Neural crest cell (in vitro differentiated cells): ENCODE data around the gene PHEX. TPM values are rescaled to one million over a fixed set of nuclear protein-coding genes. Genes with fewer than 3 reads are reported as not detected.
"Not testable (repeated sequence)": the region's sequence is repeated elsewhere in the genome, so short reads cannot be mapped to it uniquely, and the experiment has no call there.

Experiments used
- DNase-seq: peaks from one replicate; pipeline ENCODE4 v3.0.0; 2021; ENCODE audit warnings: low read depth, mixed read lengths, low spot score
- H3K27ac Mint-ChIP-seq: one replicate; pipeline ENCODE4 v1.8.0; 2021; ENCODE audit warnings: mild to moderate bottlenecking, mixed read lengths; ENCODE audit not compliant: unreplicated experiment
- H3K27me3 Mint-ChIP-seq: 2 replicates; pipeline ENCODE4 v1.8.0; 2021; ENCODE audit warnings: low read depth, mild to moderate bottlenecking, mixed read lengths
- H3K36me3 Mint-ChIP-seq: 2 replicates; pipeline ENCODE4 v1.8.0; 2021; ENCODE audit warnings: low read depth, mild to moderate bottlenecking, mixed read lengths
- H3K4me1 Mint-ChIP-seq: 2 replicates; pipeline ENCODE4 v1.8.0; 2021; ENCODE audit warnings: mixed read lengths
- H3K4me3 Mint-ChIP-seq: one replicate; pipeline ENCODE4 v1.8.0; 2021; ENCODE audit warnings: mild to moderate bottlenecking, mixed read lengths
- H3K9me3 Mint-ChIP-seq: 2 replicates; pipeline ENCODE4 v1.8.0; 2021; ENCODE audit warnings: mixed read lengths
- total RNA-seq: library from RNA; stranded (reverse); gene quantifications from 2 replicates; pipeline ENCODE4 v1.2.1, GENCODE V29; 2021
- TF ChIP-seq, protein P1 (sequence below): fragments of 200-600 bp; sonication (generic); conservative IDR thresholded peaks from 2 replicates; pipeline ENCODE4 v1.5.0; 2021; ENCODE audit warnings: antibody characterized with exemption, mild to moderate bottlenecking

Gene PHEX
- total RNA-seq, 1 donor from 2014 or later: 0.47 TPM

DNA sequence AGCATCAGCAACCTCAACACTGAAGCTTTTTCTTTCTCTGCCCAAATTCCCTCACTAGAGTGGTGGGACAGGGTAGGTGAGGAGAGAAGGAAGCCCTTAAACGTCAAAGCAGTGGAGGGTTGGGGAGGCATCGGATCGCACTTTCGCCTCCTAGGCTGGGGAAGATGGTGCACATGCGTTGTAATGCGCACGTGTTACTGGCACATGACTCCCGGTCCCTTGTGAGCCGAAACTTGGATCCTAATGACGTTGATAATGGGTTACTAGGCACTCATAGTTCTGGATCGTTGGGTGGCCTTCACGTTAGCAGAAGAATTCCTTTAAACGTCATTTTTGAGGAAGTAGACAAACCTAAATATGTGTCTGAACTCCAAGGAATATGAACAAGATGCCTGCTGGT is 240.5 kb downstream of the PHEX start, which contains the start of gene CBLL2:
CBLL2 (plus strand) TSS at position 301 of the 400 bp plus-strand sequence; CDS start at position 380, 79 bp downstream.
- no peaks in the 10 kb centered on the region for H3K27me3 Mint-ChIP-seq
- DNase-seq: no peak
- TF ChIP-seq, protein P1, sequence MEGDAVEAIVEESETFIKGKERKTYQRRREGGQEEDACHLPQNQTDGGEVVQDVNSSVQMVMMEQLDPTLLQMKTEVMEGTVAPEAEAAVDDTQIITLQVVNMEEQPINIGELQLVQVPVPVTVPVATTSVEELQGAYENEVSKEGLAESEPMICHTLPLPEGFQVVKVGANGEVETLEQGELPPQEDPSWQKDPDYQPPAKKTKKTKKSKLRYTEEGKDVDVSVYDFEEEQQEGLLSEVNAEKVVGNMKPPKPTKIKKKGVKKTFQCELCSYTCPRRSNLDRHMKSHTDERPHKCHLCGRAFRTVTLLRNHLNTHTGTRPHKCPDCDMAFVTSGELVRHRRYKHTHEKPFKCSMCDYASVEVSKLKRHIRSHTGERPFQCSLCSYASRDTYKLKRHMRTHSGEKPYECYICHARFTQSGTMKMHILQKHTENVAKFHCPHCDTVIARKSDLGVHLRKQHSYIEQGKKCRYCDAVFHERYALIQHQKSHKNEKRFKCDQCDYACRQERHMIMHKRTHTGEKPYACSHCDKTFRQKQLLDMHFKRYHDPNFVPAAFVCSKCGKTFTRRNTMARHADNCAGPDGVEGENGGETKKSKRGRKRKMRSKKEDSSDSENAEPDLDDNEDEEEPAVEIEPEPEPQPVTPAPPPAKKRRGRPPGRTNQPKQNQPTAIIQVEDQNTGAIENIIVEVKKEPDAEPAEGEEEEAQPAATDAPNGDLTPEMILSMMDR: no peak
- H3K4me1 Mint-ChIP-seq: no peaks in the 10 kb centered on the region
- peaks cover 12% of the 10 kb centered on the region for H3K9me3 Mint-ChIP-seq
- H3K4me3 Mint-ChIP-seq: no peak within 1 kb of the TSS
- no peak within 1 kb of the TSS for H3K27ac Mint-ChIP-seq
- peaks cover 3% of the 10 kb centered on the region for H3K36me3 Mint-ChIP-seq

DNA sequence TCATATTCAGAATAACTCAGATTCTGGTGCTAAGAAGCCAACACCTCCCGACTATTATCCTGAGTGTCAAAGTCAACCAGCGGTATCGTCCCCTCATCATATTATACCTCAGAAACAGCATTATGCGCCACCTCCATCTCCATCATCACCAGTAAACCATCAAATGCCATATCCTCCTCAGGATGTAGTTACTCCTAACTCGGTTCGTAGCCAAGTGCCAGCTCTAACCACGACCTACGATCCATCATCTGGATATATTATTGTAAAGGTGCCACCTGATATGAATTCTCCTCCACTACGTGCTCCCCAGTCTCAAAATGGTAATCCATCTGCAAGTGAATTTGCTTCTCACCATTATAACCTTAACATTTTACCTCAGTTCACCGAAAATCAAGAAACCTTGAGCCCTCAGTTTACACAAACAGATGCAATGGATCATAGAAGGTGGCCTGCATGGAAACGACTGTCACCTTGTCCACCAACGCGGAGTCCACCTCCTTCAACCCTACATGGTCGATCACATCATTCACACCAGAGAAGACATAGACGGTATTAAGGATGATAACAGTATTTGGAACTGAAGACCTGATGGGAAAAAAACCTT is 241.7 kb downstream of the PHEX start:
- no peak for DNase-seq
- H3K36me3 Mint-ChIP-seq: peaks cover 3% of the 10 kb centered on the region
- H3K27ac Mint-ChIP-seq: no peak overlapping the region
- H3K27me3 Mint-ChIP-seq: peaks cover 3% of the 10 kb centered on the region
- no peak overlapping the region for H3K4me3 Mint-ChIP-seq
- H3K4me1 Mint-ChIP-seq: no peaks in the 10 kb centered on the region
- TF ChIP-seq, protein P1: no peak
- H3K9me3 Mint-ChIP-seq: peaks cover 14% of the 10 kb centered on the region

DNA sequence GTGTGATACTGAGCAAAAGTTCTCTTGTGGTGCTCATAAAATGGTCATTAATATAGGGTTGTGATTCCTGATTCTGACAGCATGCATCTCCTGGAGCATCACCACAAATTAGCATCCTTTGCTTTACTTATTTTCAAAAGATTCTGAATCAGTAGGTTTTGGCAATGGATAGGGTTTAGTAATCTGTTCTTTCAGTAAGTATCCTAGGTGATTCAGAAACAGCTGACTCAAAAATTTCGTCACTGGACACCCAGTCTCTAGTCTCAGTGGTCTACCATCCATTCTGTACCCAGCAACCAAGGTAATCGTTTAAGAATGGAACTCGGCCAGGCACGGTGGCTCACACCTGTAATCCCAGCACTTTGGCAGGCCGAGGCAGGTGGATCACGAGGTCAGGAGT is 244.7 kb downstream of the PHEX start:
- Mint-ChIP-seq H3K4me1 (no peaks in the 10 kb centered on the region), H3K9me3 (peaks cover 12% of the 10 kb centered on the region), H3K27ac (no peak overlapping the region), H3K36me3 (no peaks in the 10 kb centered on the region), H3K4me3 (no peak overlapping the region), H3K27me3 (peaks cover 3% of the 10 kb centered on the region)
- TF ChIP-seq, protein P1: no peak
- no peak for DNase-seq

DNA sequence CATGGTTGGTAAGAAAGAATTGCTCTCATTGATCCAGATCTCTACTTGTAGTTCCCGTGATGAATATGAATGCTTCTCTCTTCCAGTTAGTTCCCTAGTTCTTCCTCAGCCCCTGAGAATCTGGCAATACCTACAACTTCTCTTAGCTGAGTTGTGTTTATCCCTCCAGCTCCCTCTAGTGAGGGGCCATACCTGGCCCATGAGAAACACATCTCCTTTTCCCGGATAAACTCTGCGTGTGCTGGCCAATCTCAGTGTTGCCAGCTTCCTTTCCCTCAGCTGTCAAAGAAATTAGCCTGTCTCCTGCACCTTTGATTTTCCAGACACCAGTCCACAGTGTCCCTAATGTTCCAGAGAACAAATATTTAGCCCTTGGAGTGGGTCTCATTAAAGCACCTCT is 246.2 kb downstream of the PHEX start:
- no peaks in the 10 kb centered on the region for H3K4me1 Mint-ChIP-seq
- peaks cover 16% of the 10 kb centered on the region for H3K9me3 Mint-ChIP-seq
- H3K4me3 Mint-ChIP-seq: no peak overlapping the region
- H3K36me3 Mint-ChIP-seq: no peaks in the 10 kb centered on the region
- DNase-seq: no peak
- H3K27me3 Mint-ChIP-seq: peaks cover 3% of the 10 kb centered on the region
- TF ChIP-seq, protein P1: no peak
- no peak overlapping the region for H3K27ac Mint-ChIP-seq

DNA sequence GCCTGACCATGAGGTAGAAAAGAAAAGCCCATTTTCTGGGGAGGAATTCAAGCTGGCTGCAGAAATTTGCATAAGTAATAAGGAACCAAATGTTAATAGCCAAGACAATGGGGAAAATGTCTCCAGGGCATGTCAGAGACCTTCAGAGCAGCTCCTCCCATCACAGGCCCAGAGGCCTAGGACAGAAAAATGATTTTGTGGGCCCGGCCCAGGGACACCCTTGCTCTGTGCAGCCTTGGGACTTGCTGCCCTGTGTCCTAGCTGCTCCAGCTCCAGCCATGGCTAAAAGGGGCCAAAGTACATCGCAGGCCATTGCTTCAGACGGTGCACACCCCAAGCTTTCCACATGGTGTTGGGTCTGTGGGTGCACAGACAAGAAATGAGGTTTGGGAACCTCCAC is 257.1 kb downstream of the PHEX start:
- H3K9me3 Mint-ChIP-seq, H3K36me3 Mint-ChIP-seq, H3K27ac Mint-ChIP-seq, H3K27me3 Mint-ChIP-seq, H3K4me1 Mint-ChIP-seq, DNase-seq, H3K4me3 Mint-ChIP-seq: not testable (repeated sequence)

DNA sequence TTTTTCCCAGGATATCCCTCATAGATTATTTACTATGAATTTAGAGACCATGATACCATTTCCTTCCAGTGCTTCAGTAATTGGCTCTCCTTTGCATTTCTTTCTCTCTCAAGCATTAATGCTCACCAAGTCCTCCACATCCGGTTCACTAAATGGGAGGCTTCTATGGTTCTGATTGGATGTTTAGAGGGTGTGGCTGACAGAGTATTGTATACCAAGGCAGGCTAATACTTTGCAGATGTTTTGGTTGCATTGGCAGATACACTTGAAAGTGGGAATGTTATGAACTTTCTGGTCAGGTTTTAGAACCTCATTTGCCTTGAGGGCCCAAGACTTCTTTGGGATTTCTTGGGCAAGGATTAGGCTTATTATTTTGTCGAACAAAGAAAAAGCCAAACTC is 264.7 kb downstream of the PHEX start:
- DNase-seq: no peak
- TF ChIP-seq, protein P1: no peak
- Mint-ChIP-seq H3K27ac (no peak overlapping the region), H3K4me1 (peaks cover 14% of the 10 kb centered on the region), H3K27me3 (no peaks in the 10 kb centered on the region), H3K36me3 (no peaks in the 10 kb centered on the region), H3K4me3 (no peak overlapping the region), H3K9me3 (no peaks in the 10 kb centered on the region)
